Neural crest cell (in vitro differentiated cells): ENCODE measurements around the gene PFDN4. TPM values are rescaled to one million over a fixed set of nuclear protein-coding genes. Genes with fewer than 3 reads are reported as not detected.

Source experiments
- DNase-seq: peaks from one replicate; pipeline ENCODE4 v3.0.0; 2021; ENCODE audit warnings: low read depth, mixed read lengths, low spot score
- H3K27ac Mint-ChIP-seq: one replicate; pipeline ENCODE4 v1.8.0; 2021; ENCODE audit warnings: mild to moderate bottlenecking, mixed read lengths; ENCODE audit not compliant: unreplicated experiment
- H3K27me3 Mint-ChIP-seq: 2 replicates; pipeline ENCODE4 v1.8.0; 2021; ENCODE audit warnings: low read depth, mild to moderate bottlenecking, mixed read lengths
- H3K36me3 Mint-ChIP-seq: 2 replicates; pipeline ENCODE4 v1.8.0; 2021; ENCODE audit warnings: low read depth, mild to moderate bottlenecking, mixed read lengths
- H3K4me1 Mint-ChIP-seq: 2 replicates; pipeline ENCODE4 v1.8.0; 2021; ENCODE audit warnings: mixed read lengths
- H3K4me3 Mint-ChIP-seq: one replicate; pipeline ENCODE4 v1.8.0; 2021; ENCODE audit warnings: mild to moderate bottlenecking, mixed read lengths
- H3K9me3 Mint-ChIP-seq: 2 replicates; pipeline ENCODE4 v1.8.0; 2021; ENCODE audit warnings: mixed read lengths
- total RNA-seq: library from RNA; stranded (reverse); gene quantifications from 2 replicates; pipeline ENCODE4 v1.2.1, GENCODE V29; 2021
- TF ChIP-seq, protein P1 (sequence below): fragments of 200-600 bp; sonication (generic); conservative IDR thresholded peaks from 2 replicates; pipeline ENCODE4 v1.5.0; 2021; ENCODE audit warnings: antibody characterized with exemption, mild to moderate bottlenecking

PFDN4 gene
- total RNA-seq, 1 donor from 2014 or later, result 34.7 TPM

GRCh38 chr20:54212871-54213270 lies 5.0 kb downstream of the PFDN4 start:
- Mint-ChIP-seq H3K4me3 (no peak overlapping the region), H3K27me3 (no peaks in the 10 kb centered on the region), H3K4me1 (peaks cover 24% of the 10 kb centered on the region), H3K36me3 (peaks cover 15% of the 10 kb centered on the region), H3K27ac (no peak overlapping the region), H3K9me3 (no peaks in the 10 kb centered on the region)
- TF ChIP-seq, protein P1, sequence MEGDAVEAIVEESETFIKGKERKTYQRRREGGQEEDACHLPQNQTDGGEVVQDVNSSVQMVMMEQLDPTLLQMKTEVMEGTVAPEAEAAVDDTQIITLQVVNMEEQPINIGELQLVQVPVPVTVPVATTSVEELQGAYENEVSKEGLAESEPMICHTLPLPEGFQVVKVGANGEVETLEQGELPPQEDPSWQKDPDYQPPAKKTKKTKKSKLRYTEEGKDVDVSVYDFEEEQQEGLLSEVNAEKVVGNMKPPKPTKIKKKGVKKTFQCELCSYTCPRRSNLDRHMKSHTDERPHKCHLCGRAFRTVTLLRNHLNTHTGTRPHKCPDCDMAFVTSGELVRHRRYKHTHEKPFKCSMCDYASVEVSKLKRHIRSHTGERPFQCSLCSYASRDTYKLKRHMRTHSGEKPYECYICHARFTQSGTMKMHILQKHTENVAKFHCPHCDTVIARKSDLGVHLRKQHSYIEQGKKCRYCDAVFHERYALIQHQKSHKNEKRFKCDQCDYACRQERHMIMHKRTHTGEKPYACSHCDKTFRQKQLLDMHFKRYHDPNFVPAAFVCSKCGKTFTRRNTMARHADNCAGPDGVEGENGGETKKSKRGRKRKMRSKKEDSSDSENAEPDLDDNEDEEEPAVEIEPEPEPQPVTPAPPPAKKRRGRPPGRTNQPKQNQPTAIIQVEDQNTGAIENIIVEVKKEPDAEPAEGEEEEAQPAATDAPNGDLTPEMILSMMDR, result no peak
- no peak for DNase-seq

GRCh38 chr20:54214566-54214965 lies 6.7 kb downstream of the PFDN4 start:
- Mint-ChIP-seq H3K36me3 (peaks cover 15% of the 10 kb centered on the region), H3K9me3 (no peaks in the 10 kb centered on the region), H3K4me3 (no peak overlapping the region), H3K4me1 (peaks cover 13% of the 10 kb centered on the region), H3K27me3 (no peaks in the 10 kb centered on the region), H3K27ac (no peak overlapping the region)
- DNase-seq, result no peak
- TF ChIP-seq, protein P1, result no peak

- H3K4me3 Mint-ChIP-seq, result no peak overlapping the region
- H3K4me1 Mint-ChIP-seq, result peaks cover 6% of the 10 kb centered on the region
- peaks cover 15% of the 10 kb centered on the region for H3K36me3 Mint-ChIP-seq
- no peak overlapping the region for H3K27ac Mint-ChIP-seq
- no peak for DNase-seq
- TF ChIP-seq, protein P1, result no peak
- H3K9me3 Mint-ChIP-seq, result no peaks in the 10 kb centered on the region
- H3K27me3 Mint-ChIP-seq, result no peaks in the 10 kb centered on the region
Observed at GRCh38 chr20:54215157-54215789, 7.4 kb downstream of the PFDN4 start.

GRCh38 chr20:54217762-54218161 lies 9.9 kb downstream of the PFDN4 start:
- no peaks in the 10 kb centered on the region for H3K27me3 Mint-ChIP-seq
- H3K36me3 Mint-ChIP-seq, result peaks cover 11% of the 10 kb centered on the region
- no peaks in the 10 kb centered on the region for H3K9me3 Mint-ChIP-seq
- no peak for DNase-seq
- H3K27ac Mint-ChIP-seq, result no peak overlapping the region
- H3K4me3 Mint-ChIP-seq, result no peak overlapping the region
- TF ChIP-seq, protein P1, result no peak
- H3K4me1 Mint-ChIP-seq, result no peaks in the 10 kb centered on the region

- TF ChIP-seq, protein P1, result no peak
- H3K36me3 Mint-ChIP-seq, result peaks cover 11% of the 10 kb centered on the region
- H3K27me3 Mint-ChIP-seq, result no peaks in the 10 kb centered on the region
- H3K4me3 Mint-ChIP-seq, result no peak overlapping the region
- no peak for DNase-seq
- H3K27ac Mint-ChIP-seq, result no peak overlapping the region
- H3K4me1 Mint-ChIP-seq, result no peaks in the 10 kb centered on the region
- no peaks in the 10 kb centered on the region for H3K9me3 Mint-ChIP-seq
Observed at GRCh38 chr20:54218470-54218869, 10.6 kb downstream of the PFDN4 start.
